Osteocyte (in vitro differentiated cells): ENCODE data around the gene IDUA. TPM values are rescaled to one million over a fixed set of nuclear protein-coding genes. Genes with fewer than 3 reads are reported as not detected.

Experiments used
- DNase-seq: peaks from one replicate; pipeline ENCODE4 v3.0.0; 2021; ENCODE audit warnings: mixed read lengths; ENCODE audit not compliant: unreplicated experiment; ENCODE audit errors: extremely low spot score
- H3K27ac Mint-ChIP-seq: one replicate; pipeline ENCODE4 v1.8.0; 2021; ENCODE audit warnings: mild to moderate bottlenecking, mixed read lengths; ENCODE audit not compliant: unreplicated experiment
- H3K27me3 Mint-ChIP-seq: one replicate; pipeline ENCODE4 v1.8.0; 2021; ENCODE audit warnings: mixed read lengths; ENCODE audit not compliant: unreplicated experiment
- H3K36me3 Mint-ChIP-seq: one replicate; pipeline ENCODE4 v1.8.0; 2021; ENCODE audit warnings: mixed read lengths; ENCODE audit not compliant: unreplicated experiment
- H3K4me1 Mint-ChIP-seq: one replicate; pipeline ENCODE4 v1.8.0; 2021; ENCODE audit warnings: mixed read lengths; ENCODE audit not compliant: unreplicated experiment
- H3K4me3 Mint-ChIP-seq: one replicate; pipeline ENCODE4 v1.8.0; 2021; ENCODE audit warnings: mild to moderate bottlenecking, moderate library complexity, mixed read lengths; ENCODE audit not compliant: unreplicated experiment
- H3K9me3 Mint-ChIP-seq: one replicate; pipeline ENCODE4 v1.8.0; 2021; ENCODE audit warnings: mixed read lengths; ENCODE audit not compliant: unreplicated experiment
- total RNA-seq: library from RNA; stranded (reverse); gene quantifications from 2 replicates; pipeline ENCODE4 v1.2.1, GENCODE V29; 2021
- TF ChIP-seq, protein P1 (sequence below): fragments of 200-600 bp; sonication (generic); IDR thresholded peaks from 2 replicates; pipeline ENCODE4 v1.5.0; 2021; ENCODE audit warnings: antibody characterized with exemption, mild to moderate bottlenecking, moderate library complexity

The IDUA gene
- total RNA-seq, 1 donor from 2014 or later = 67.8 TPM

DNA sequence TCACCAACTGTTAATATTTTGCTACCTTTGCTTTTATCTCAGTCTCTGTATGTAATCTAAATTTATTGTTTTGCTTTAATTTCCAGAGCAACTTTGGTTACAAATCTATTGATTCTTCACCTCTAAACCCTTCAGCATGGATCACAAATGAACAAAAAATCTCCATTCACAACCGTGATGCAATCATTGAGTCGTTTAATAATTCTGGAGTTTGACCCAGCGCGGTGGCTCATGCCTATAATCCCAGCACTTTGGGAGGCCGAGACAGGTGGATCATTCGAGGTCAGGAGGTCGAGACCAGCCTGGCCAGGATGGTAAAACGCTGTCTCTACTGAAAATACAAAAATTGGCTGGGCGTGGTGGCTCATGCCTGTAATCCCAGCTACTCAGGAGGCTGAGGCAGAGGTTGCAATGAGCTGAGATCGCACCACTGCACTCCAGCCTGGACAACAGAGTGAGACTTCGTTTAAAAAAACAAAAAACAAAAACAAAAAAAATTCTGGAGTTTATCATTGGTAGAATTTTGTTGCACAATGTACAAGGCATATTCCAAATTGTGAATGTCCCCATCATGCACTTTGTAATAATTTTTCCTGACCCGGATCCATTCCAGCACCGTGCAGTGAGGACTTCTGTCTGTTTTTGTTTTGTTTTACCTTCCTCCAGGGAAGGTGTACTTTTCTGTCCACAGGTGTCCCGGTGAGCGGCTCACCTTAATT lies 2.3 kb upstream of the IDUA start:
- no peaks in the 10 kb centered on the region for H3K9me3 Mint-ChIP-seq
- peaks cover 22% of the 10 kb centered on the region for H3K4me1 Mint-ChIP-seq
- H3K27me3 Mint-ChIP-seq = no peaks in the 10 kb centered on the region
- no peak overlapping the region for H3K27ac Mint-ChIP-seq
- no peak for DNase-seq
- no peaks in the 10 kb centered on the region for H3K36me3 Mint-ChIP-seq
- H3K4me3 Mint-ChIP-seq = no peak overlapping the region
- TF ChIP-seq, protein P1, sequence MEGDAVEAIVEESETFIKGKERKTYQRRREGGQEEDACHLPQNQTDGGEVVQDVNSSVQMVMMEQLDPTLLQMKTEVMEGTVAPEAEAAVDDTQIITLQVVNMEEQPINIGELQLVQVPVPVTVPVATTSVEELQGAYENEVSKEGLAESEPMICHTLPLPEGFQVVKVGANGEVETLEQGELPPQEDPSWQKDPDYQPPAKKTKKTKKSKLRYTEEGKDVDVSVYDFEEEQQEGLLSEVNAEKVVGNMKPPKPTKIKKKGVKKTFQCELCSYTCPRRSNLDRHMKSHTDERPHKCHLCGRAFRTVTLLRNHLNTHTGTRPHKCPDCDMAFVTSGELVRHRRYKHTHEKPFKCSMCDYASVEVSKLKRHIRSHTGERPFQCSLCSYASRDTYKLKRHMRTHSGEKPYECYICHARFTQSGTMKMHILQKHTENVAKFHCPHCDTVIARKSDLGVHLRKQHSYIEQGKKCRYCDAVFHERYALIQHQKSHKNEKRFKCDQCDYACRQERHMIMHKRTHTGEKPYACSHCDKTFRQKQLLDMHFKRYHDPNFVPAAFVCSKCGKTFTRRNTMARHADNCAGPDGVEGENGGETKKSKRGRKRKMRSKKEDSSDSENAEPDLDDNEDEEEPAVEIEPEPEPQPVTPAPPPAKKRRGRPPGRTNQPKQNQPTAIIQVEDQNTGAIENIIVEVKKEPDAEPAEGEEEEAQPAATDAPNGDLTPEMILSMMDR = no peak

DNA sequence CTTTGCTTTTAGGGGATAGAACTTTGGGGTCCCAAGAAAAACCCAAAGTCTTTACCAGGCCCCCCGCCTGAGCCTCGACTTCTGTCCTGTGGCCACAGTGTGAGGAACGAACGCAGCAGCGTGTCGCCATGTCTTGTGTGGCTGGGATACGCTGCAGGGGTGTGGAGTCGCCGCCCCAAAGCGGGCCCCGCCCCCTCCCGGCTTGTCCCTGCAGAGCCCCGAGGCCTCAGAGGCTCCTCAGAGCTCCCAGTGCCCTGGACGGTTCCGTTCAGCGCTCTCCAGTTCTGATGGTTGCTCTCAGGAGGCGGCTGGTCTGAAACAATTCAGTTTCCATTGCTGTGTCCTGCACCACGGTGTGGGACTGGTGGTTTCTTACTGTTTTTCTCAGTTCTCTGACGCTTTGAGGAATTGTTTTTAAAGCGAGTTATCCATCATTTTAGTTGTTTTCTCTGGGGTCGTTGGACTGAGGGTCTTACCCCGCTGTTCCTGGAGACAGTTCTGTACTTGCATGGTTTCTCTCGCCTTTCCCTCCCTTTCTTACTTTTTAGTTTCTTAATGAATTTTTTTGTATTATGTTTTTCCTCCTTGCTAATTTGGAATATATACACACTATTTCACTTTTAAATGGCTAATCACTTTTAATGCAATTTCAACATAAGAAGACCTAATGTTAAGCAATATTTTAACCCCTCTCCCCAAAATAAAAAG lies 1.6 kb upstream of the IDUA start:
- TF ChIP-seq, protein P1 = no peak
- Mint-ChIP-seq H3K9me3 (no peaks in the 10 kb centered on the region), H3K4me1 (peaks cover 22% of the 10 kb centered on the region), H3K27me3 (no peaks in the 10 kb centered on the region), H3K4me3 (no peak overlapping the region), H3K27ac (no peak overlapping the region), H3K36me3 (no peaks in the 10 kb centered on the region)
- no peak for DNase-seq

GRCh38 chr4:986428-986878 lies 391 bp upstream of the IDUA start:
- no peak for DNase-seq
- H3K27ac Mint-ChIP-seq = peak overlapping the region; percentile 79
- H3K4me1 Mint-ChIP-seq = peaks cover 22% of the 10 kb centered on the region
- H3K4me3 Mint-ChIP-seq = peak overlapping the region; percentile 89
- H3K9me3 Mint-ChIP-seq = no peaks in the 10 kb centered on the region
- no peaks in the 10 kb centered on the region for H3K27me3 Mint-ChIP-seq
- H3K36me3 Mint-ChIP-seq = no peaks in the 10 kb centered on the region
- TF ChIP-seq, protein P1 = no peak

- Mint-ChIP-seq H3K36me3 (no peaks in the 10 kb centered on the region), H3K27ac (no peak overlapping the region), H3K27me3 (no peaks in the 10 kb centered on the region), H3K4me1 (peaks cover 28% of the 10 kb centered on the region), H3K9me3 (no peaks in the 10 kb centered on the region), H3K4me3 (peak overlapping the region; percentile 68)
- DNase-seq = no peak
- TF ChIP-seq, protein P1 = no peak
These were observed 1.0 kb downstream of the IDUA start for GRCh38 chr4:987624-988513.
